ENCODE results near the gene COA1.

DNA sequence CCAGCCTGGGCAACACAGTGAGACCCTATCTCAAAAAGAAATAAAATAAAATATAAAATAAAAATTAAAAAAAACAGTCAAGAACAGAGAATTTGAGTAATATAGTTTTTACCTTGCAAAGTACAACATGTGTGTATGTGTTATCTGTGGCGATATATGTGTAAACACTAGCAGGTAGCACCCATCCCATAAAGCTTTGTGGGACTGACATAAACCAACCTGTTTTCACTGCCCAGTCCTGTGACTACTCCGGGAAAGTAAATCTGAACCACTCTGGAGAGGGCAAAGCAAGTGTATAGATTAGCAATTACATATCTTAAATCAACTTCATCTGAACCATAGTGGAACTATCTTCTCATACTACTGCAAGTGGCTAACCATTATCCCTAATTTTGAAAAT, 72.3 kb downstream of the COA1 start:
- TF ChIP-seq EZH2phosphoT487 (IDR thresholded peaks at IDR 0.05; ENCODE audit: insufficient read depth, low read depth) (no peak), EZH2 (IDR thresholded peaks at IDR 0.05; ENCODE audit: insufficient read depth, poor library complexity, severe bottlenecking) (no peak)
